Right lobe of liver (tissue), 6 donors: Measurements from ENCODE around the gene KLHDC7B. TPM values are rescaled to one million over a fixed set of nuclear protein-coding genes. Genes with fewer than 3 reads are reported as not detected.

Experiments used
- ATAC-seq, 4 donors: fragments of 200-7000 bp; cut with Tn5 transposase; one replicate each; pipeline ENCODE4 v1.9.1; 2020; ENCODE audit warnings: mild to moderate bottlenecking in 4 of 4, moderate library complexity in 4 of 4
- DNase-seq, 3 donors: peaks; one replicate each; pipeline ENCODE4 v3.0.0-alpha.2; 2020
- H3K27ac ChIP-seq, 3 donors: fragments of 200-600 bp; one replicate each; pipeline ENCODE4 v1.8.0; 2022
- H3K27me3 ChIP-seq, 2 donors: fragments of 200-600 bp; one replicate each; pipeline ENCODE4 v1.8.0; 2022
- H3K36me3 ChIP-seq, 4 donors: fragments of 200-600 bp; sonication (generic) in 1 of 4; one replicate each; pipeline versions ENCODE4 v1.5.1 to v1.8.0; 2017 to 2022; ENCODE audit warnings: control low read depth in 1 of 4
- H3K4me1 ChIP-seq, 4 donors: fragments of 200-600 bp; sonication (generic) in 1 of 4; one replicate each; pipeline versions ENCODE4 v1.5.1 to v1.8.0; 2017 to 2022; ENCODE audit warnings: control low read depth in 1 of 4
- H3K4me3 ChIP-seq, 3 donors: fragments of 200-600 bp; one replicate each; pipeline ENCODE4 v1.8.0; 2022
- H3K9me3 ChIP-seq, 4 donors: fragments of 200-600 bp; sonication (generic) in 1 of 4; one replicate each; pipeline versions ENCODE4 v1.5.1 to v1.8.0; 2017 to 2022; ENCODE audit warnings: control low read depth in 1 of 4
- CTCF ChIP-seq, 4 donors: fragments of 200-600 bp in 3 of 4; fragments of 450-650 bp in 1 of 4; IDR thresholded peaks; one replicate each; pipeline versions ENCODE4 v1.5.1 to v1.8.0; 2016 to 2022; ENCODE audit warnings: antibody characterized with exemption in 4 of 4, mild to moderate bottlenecking in 2 of 4
- POLR2A ChIP-seq: fragments of 450-650 bp; IDR thresholded peaks from one replicate; pipeline ENCODE4 v1.6.1; 2017; ENCODE audit warnings: antibody characterized with exemption, mild to moderate bottlenecking
- WGBS: methylation state at CpG from one replicate; pipeline ENCODE4 v1.1.6; 2018; ENCODE audit warnings: low coverage, low lambda C conversion rate; ENCODE audit not compliant: insufficient coverage; ENCODE audit errors: missing lambda C conversion rate; 5-methylcytosine and 5-hydroxymethylcytosine counted together
- intact Hi-C, 2 donors: fragments of 100-400 bp; cut with DNase I; formaldehyde crosslinking; loops; one replicate each; pipeline versions ENCODE4 v1.11.2 to v1.14.1; 2022
- total RNA-seq, 6 experiments: library from RNA; depleted of rRNA in 2 of 6; stranded (reverse); fragments of >200 nt in 2 of 6; fragmentation: NEBNext Ultra II Directional in 3 of 6; extraction: Animal tissue kit (Norgen Biotek cat#: 25700) in 3 of 6; gene quantifications; one replicate each; pipeline versions ENCODE4 v1.1.0 to v1.2.4, GENCODE V29; 2016 to 2023
- donor health status: DM: no; HTN: yes; CAD: no.
- donor health status: DM: no; HTN: no; CAD: no.
- donor health status: DM: no; HTN: no; CAD: no.
- donor health status: DM: no; HTN: yes; CAD: no.
- donor health status: DM: no; HTN: yes; CAD: no.

Gene KLHDC7B
- total RNA-seq, 6 experiments from 2014 or later: 0.07 to 1.4 (median 0.62) TPM; not detected in 2

DNA sequence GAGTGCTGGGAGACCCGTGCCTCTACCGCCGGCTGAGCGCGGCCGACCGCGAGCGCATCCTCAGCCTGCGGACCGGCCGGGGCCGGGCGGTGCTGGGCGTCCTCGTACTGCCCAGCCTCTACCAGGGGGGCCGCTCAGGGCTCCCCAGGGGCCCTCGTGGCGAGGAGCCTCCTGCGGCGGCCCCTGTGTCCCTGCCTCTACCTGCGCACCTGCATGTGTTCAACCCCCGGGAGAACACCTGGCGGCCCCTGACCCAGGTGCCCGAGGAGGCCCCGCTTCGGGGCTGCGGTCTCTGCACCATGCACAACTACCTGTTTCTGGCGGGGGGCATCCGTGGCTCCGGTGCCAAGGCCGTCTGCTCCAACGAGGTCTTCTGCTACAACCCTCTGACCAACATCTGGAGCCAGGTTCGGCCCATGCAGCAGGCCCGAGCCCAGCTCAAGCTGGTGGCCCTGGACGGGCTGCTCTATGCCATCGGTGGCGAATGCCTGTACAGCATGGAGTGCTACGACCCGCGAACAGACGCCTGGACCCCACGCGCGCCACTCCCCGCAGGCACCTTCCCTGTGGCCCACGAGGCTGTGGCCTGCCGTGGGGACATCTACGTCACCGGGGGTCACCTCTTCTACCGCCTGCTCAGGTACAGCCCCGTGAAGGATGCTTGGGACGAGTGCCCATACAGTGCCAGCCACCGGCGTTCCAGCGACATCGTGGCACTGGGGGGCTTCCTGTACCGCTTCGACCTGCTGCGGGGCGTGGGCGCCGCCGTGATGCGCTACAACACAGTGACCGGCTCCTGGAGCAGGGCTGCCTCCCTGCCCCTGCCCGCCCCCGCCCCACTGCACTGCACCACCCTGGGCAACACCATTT lies 3.5 kb downstream of the KLHDC7B start:
- peak in 1 of 3 donors; percentile 44 for DNase-seq
- no peaks in the 10 kb centered on the region for H3K9me3 ChIP-seq
- H3K27me3 ChIP-seq: no peaks in the 10 kb centered on the region
- H3K4me3 ChIP-seq: peak overlapping the region; percentile 23 to 39 (median 31)
- H3K36me3 ChIP-seq: no peaks in the 10 kb centered on the region
- TF ChIP-seq POLR2A (no peak), CTCF (IDR thresholded peaks at IDR 0.05) (no peak)
- H3K27ac ChIP-seq: peak overlapping the region in 1 of 3 donors; percentile 8
- 47% methylated on average over 9 of the region's 68 CpGs for WGBS
- peaks cover 0 to 8% (median 0%) of the 10 kb centered on the region in 4 donors for H3K4me1 ChIP-seq
- ATAC-seq: no peak
- intact Hi-C loops: no loop called here

GRCh38 chr22:50550395-50550794 lies 4.7 kb downstream of the KLHDC7B start:
- Histone ChIP-seq H3K9me3 (no peaks in the 10 kb centered on the region), H3K27ac (no peak overlapping the region), H3K36me3 (no peaks in the 10 kb centered on the region), H3K4me3 (no peak overlapping the region), H3K27me3 (no peaks in the 10 kb centered on the region), H3K4me1 (peaks cover 0 to 8% (median 0%) of the 10 kb centered on the region in 4 donors)
- 73% methylated on average over 5 of the region's 8 CpGs for WGBS
- DNase-seq: peak in 1 of 3 donors; percentile 27
- intact Hi-C loops: loop anchor here in 1 of 2 donors (5.0 kb wide), 1 partner anchor 52 kb away; the partner anchor contains the start of gene MAPK8IP2
- no peak for ATAC-seq
- TF ChIP-seq CTCF (IDR thresholded peaks at IDR 0.05) (no peak), POLR2A (no peak)

DNA sequence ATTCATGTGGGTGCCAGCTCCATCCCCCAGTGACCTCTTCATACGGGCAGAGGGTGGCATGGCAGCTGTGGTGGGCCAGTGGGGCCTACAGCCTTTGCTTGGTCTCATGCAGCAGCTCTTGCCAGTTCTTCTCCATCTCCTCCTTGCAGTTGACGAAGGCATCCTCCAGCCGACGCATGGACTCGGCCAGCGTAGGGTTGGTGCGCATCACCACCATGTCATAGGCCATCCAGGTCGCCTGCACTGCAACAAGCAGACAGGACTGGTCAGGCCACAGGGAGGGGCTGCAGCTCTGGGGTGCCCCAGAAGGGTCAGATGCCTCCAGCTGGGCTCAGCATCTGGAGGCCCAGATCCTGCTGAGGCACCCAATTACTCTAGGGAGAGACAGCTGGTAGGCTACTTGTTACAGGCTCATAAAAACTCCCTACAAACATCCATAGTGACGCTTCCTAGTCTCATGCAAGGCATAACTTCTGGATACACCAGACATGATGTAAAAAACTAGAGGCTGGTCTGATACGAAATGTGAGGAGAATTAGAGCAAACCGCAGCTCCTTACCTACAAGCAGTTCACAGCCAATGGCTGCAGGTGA lies 5.6 kb downstream of the KLHDC7B start:
- no peak for ATAC-seq
- no peaks in the 10 kb centered on the region for H3K9me3 ChIP-seq
- H3K27ac ChIP-seq: no peak overlapping the region
- H3K36me3 ChIP-seq: no peaks in the 10 kb centered on the region
- no peaks in the 10 kb centered on the region for H3K27me3 ChIP-seq
- peak in 1 of 3 donors; percentile 45 for DNase-seq
- TF ChIP-seq POLR2A (no peak), CTCF (IDR thresholded peaks at IDR 0.05) (no peak)
- intact Hi-C loops: loop anchor here in 1 of 2 donors (5.0 kb wide), 1 partner anchor 51 kb away; the partner anchor contains the start of gene MAPK8IP2
- 87% methylated on average over 6 of the region's 11 CpGs for WGBS
- no peak overlapping the region for H3K4me3 ChIP-seq
- H3K4me1 ChIP-seq: peaks cover 0 to 8% (median 0%) of the 10 kb centered on the region in 4 donors

GRCh38 chr22:50553310-50553709 lies 7.6 kb downstream of the KLHDC7B start:
- Histone ChIP-seq H3K27me3 (no peaks in the 10 kb centered on the region), H3K9me3 (no peaks in the 10 kb centered on the region), H3K4me3 (no peak overlapping the region), H3K36me3 (no peaks in the 10 kb centered on the region), H3K4me1 (peaks cover 0 to 8% (median 0%) of the 10 kb centered on the region in 4 donors), H3K27ac (no peak overlapping the region)
- WGBS: 82% methylated on average over 8 of the region's 8 CpGs
- no peak for ATAC-seq
- DNase-seq: peak in 1 of 3 donors; percentile 15
- intact Hi-C loops: loop anchor here in 1 of 2 donors (5.0 kb wide), 1 partner anchor 49 kb away; the partner anchor contains the start of gene MAPK8IP2
- no peak for TF ChIP-seq POLR2A
- no peak for TF ChIP-seq CTCF (IDR thresholded peaks at IDR 0.05)
